Stimulated activated CD4-positive, alpha-beta T cell treated with anti-CD3 and anti-CD28 coated beads, TNF-alpha, amount 100 ng/mL, for 24 hours (primary cell): Measurements from ENCODE around the gene IFNL2.
"Not testable (repeated sequence)": the region's sequence is repeated elsewhere in the genome, so short reads cannot be mapped to it uniquely, and the experiment has no call there.

Experiments
- DNase-seq, 3 experiments: peaks; one replicate each; pipeline ENCODE4 v3.0.0-alpha.2; 2020; ENCODE audit warnings: low read depth in 3 of 3

The IFNL2 gene

GRCh38 chr19:39296906-39297305 lies 28.7 kb downstream of the IFNL2 start:
- no peak for DNase-seq

- no peak for DNase-seq
Observed at GRCh38 chr19:39297931-39298634, 29.9 kb downstream of the IFNL2 start.

- DNase-seq: no peak
Observed at GRCh38 chr19:39299404-39299803, 31.2 kb downstream of the IFNL2 start.

GRCh38 chr19:39299832-39300231 lies 31.6 kb downstream of the IFNL2 start:
- no peak for DNase-seq

GRCh38 chr19:39301021-39301420 lies 32.8 kb downstream of the IFNL2 start:
- no peak for DNase-seq

- no peak for DNase-seq
Observed at GRCh38 chr19:39301562-39301961, 33.4 kb downstream of the IFNL2 start.

GRCh38 chr19:39303373-39304184 lies 35.4 kb downstream of the IFNL2 start:
- DNase-seq: no peak

- DNase-seq: no peak
Observed at GRCh38 chr19:39304185-39304513, 36.0 kb downstream of the IFNL2 start.

GRCh38 chr19:39304701-39305571 lies 36.7 kb downstream of the IFNL2 start:
- DNase-seq: no peak

- no peak for DNase-seq
Observed at GRCh38 chr19:39306075-39306474, 37.9 kb downstream of the IFNL2 start.

GRCh38 chr19:39307046-39307821 lies 39.0 kb downstream of the IFNL2 start:
- no peak for DNase-seq

GRCh38 chr19:39307822-39308530 lies 39.8 kb downstream of the IFNL2 start:
- no peak for DNase-seq

- DNase-seq: no peak
Observed at GRCh38 chr19:39308531-39309304, 40.5 kb downstream of the IFNL2 start.

- not testable (repeated sequence) for DNase-seq
Observed at GRCh38 chr19:39309305-39309670, 41.1 kb downstream of the IFNL2 start.

GRCh38 chr19:39310558-39311311 lies 42.5 kb downstream of the IFNL2 start:
- no peak for DNase-seq

GRCh38 chr19:39314016-39314728 lies 46.0 kb downstream of the IFNL2 start:
- no peak for DNase-seq

GRCh38 chr19:39315933-39316332 lies 47.7 kb downstream of the IFNL2 start:
- no peak for DNase-seq

- DNase-seq: no peak
Observed at GRCh38 chr19:39316627-39317321, 48.6 kb downstream of the IFNL2 start.
